SJSA1 (cell line): Measurements from ENCODE around the gene ARSG. TPM values are rescaled to one million over a fixed set of nuclear protein-coding genes. Genes with fewer than 3 reads are reported as not detected.
A peak's percentile ranks its signal among the peaks of the same experiment; 100 is the strongest.
"Not testable (repeated sequence)": the region's sequence is repeated elsewhere in the genome, so short reads cannot be mapped to it uniquely, and the experiment has no call there.

Experiments
- DNase-seq, 2 experiments: peaks; one replicate each; pipeline ENCODE4 v3.0.0-alpha.2; 2015 to 2020; ENCODE audit warnings: low spot score in 2 of 2, low read depth in 1 of 2
- H3K27ac ChIP-seq: fragments of 250-450 bp; sonication (Bioruptor Pico); 2 replicates; pipeline ENCODE4 v1.5.1; 2020; ENCODE audit warnings: mild to moderate bottlenecking, moderate library complexity
- H3K27me3 ChIP-seq: fragments of 250-450 bp; sonication (Bioruptor Pico); replicated peaks from 2 replicates; pipeline ENCODE4 v1.5.1; 2020; ENCODE audit warnings: mild to moderate bottlenecking, moderate library complexity
- H3K36me3 ChIP-seq: fragments of 250-450 bp; sonication (Bioruptor Pico); 2 replicates; pipeline ENCODE4 v1.5.1; 2020; ENCODE audit warnings: mild to moderate bottlenecking
- H3K4me1 ChIP-seq: fragments of 250-450 bp; sonication (Bioruptor Pico); replicated peaks from 2 replicates; pipeline ENCODE4 v1.6.1; 2021; ENCODE audit warnings: mild to moderate bottlenecking
- H3K4me3 ChIP-seq: fragments of 250-450 bp; sonication (Bioruptor Pico); 2 replicates; pipeline ENCODE4 v1.5.1; 2020; ENCODE audit warnings: mild to moderate bottlenecking
- H3K9me3 ChIP-seq: fragments of 250-450 bp; sonication (Bioruptor Pico); replicated peaks from 2 replicates; pipeline ENCODE4 v1.5.1; 2020; ENCODE audit warnings: mild to moderate bottlenecking
- total RNA-seq: library from RNA; depleted of rRNA; stranded (reverse); fragments of >200 nt; shearing (Covaris generic); gene quantifications from 2 replicates; pipeline ENCODE4 v1.2.3, GENCODE V29; 2014

Gene ARSG
- total RNA-seq, 1 experiment from 2014 or later = not detected

GRCh38 chr17:68304706-68305105, 13.4 kb downstream of the ARSG start:
- Histone ChIP-seq H3K4me1 (no peaks in the 10 kb centered on the region), H3K27ac (no peak overlapping the region), H3K4me3 (no peak overlapping the region), H3K27me3 (peaks cover 7% of the 10 kb centered on the region; the same call in 1 of the 2 replicates), H3K9me3 (no peaks in the 10 kb centered on the region), H3K36me3 (no peaks in the 10 kb centered on the region)
- no peak for DNase-seq

GRCh38 chr17:68305142-68305541, 13.8 kb downstream of the ARSG start:
- no peak overlapping the region for H3K27ac ChIP-seq
- no peaks in the 10 kb centered on the region for H3K36me3 ChIP-seq
- no peak for DNase-seq
- no peaks in the 10 kb centered on the region for H3K4me1 ChIP-seq
- no peak overlapping the region for H3K4me3 ChIP-seq
- H3K9me3 ChIP-seq = no peaks in the 10 kb centered on the region
- peaks cover 7% of the 10 kb centered on the region; the same call in 1 of the 2 replicates for H3K27me3 ChIP-seq

- Histone ChIP-seq H3K36me3 (no peaks in the 10 kb centered on the region), H3K9me3 (no peaks in the 10 kb centered on the region)
- DNase-seq = no peak
Observed at GRCh38 chr17:68306819-68307218, 15.5 kb downstream of the ARSG start.

GRCh38 chr17:68307443-68307842, 16.1 kb downstream of the ARSG start:
- no peak overlapping the region for H3K27ac ChIP-seq
- H3K4me1 ChIP-seq = no peaks in the 10 kb centered on the region
- DNase-seq = no peak
- H3K27me3 ChIP-seq = no peaks in the 10 kb centered on the region
- H3K36me3 ChIP-seq = no peaks in the 10 kb centered on the region
- no peak overlapping the region for H3K4me3 ChIP-seq
- no peaks in the 10 kb centered on the region for H3K9me3 ChIP-seq

More at GRCh38 chr17:68306819-68307218, 15.5 kb downstream of the ARSG start:
- Histone ChIP-seq H3K27ac (no peak overlapping the region), H3K4me1 (no peaks in the 10 kb centered on the region), H3K27me3 (0 out of 2 replicates have a peak, but pooled peaks cover 2% of the 10 kb centered on the region), H3K4me3 (no peak overlapping the region)

GRCh38 chr17:68308486-68308885, 17.2 kb downstream of the ARSG start:
- not testable (repeated sequence) for H3K4me1 ChIP-seq, H3K36me3 ChIP-seq, DNase-seq, H3K4me3 ChIP-seq, H3K9me3 ChIP-seq, H3K27ac ChIP-seq, H3K27me3 ChIP-seq

- H3K27ac ChIP-seq, H3K36me3 ChIP-seq, H3K4me1 ChIP-seq, H3K4me3 ChIP-seq, H3K27me3 ChIP-seq, H3K9me3 ChIP-seq, DNase-seq: not testable (repeated sequence)
Observed at GRCh38 chr17:68309066-68309670, 17.9 kb downstream of the ARSG start.

- DNase-seq = no peak
- Histone ChIP-seq H3K27ac (no peak overlapping the region), H3K9me3 (no peaks in the 10 kb centered on the region), H3K4me1 (peaks cover 4% of the 10 kb centered on the region; the same call in 1 of the 2 replicates), H3K27me3 (no peaks in the 10 kb centered on the region), H3K4me3 (no peak overlapping the region), H3K36me3 (no peaks in the 10 kb centered on the region)
Observed at GRCh38 chr17:68310152-68310551, 18.9 kb downstream of the ARSG start.

- Histone ChIP-seq H3K9me3 (no peaks in the 10 kb centered on the region), H3K4me3 (no peak overlapping the region), H3K27ac (no peak overlapping the region), H3K27me3 (no peaks in the 10 kb centered on the region), H3K4me1 (peaks cover 8% of the 10 kb centered on the region; the same call in 1 of the 2 replicates), H3K36me3 (no peaks in the 10 kb centered on the region)
- no peak for DNase-seq
Observed at GRCh38 chr17:68314916-68315535, 23.7 kb downstream of the ARSG start.

GRCh38 chr17:68315930-68316329, 24.6 kb downstream of the ARSG start:
- Histone ChIP-seq H3K4me1 (peaks cover 8% of the 10 kb centered on the region; the same call in 1 of the 2 replicates), H3K9me3 (no peaks in the 10 kb centered on the region), H3K36me3 (no peaks in the 10 kb centered on the region), H3K27me3 (no peaks in the 10 kb centered on the region), H3K27ac (no peak overlapping the region), H3K4me3 (no peak overlapping the region)
- no peak for DNase-seq

- no peaks in the 10 kb centered on the region for H3K9me3 ChIP-seq
- DNase-seq = no peak
- no peaks in the 10 kb centered on the region for H3K27me3 ChIP-seq
- H3K4me3 ChIP-seq = no peak overlapping the region
- H3K36me3 ChIP-seq = no peaks in the 10 kb centered on the region
- H3K27ac ChIP-seq = no peak overlapping the region
- H3K4me1 ChIP-seq = peaks cover 8% of the 10 kb centered on the region; the same call in 1 of the 2 replicates
Observed at GRCh38 chr17:68317458-68317857, 26.2 kb downstream of the ARSG start.

GRCh38 chr17:68318103-68318991, 27.1 kb downstream of the ARSG start:
- Histone ChIP-seq H3K9me3 (no peaks in the 10 kb centered on the region), H3K36me3 (no peaks in the 10 kb centered on the region), H3K4me3 (no peak overlapping the region), H3K4me1 (0 out of 2 replicates have a peak, but pooled peaks cover 4% of the 10 kb centered on the region), H3K27ac (no peak overlapping the region), H3K27me3 (no peaks in the 10 kb centered on the region)
- peak; percentile 34 to 66 for DNase-seq

GRCh38 chr17:68319410-68320162, 28.3 kb downstream of the ARSG start:
- H3K4me3 ChIP-seq = no peak overlapping the region
- no peaks in the 10 kb centered on the region for H3K9me3 ChIP-seq
- H3K27ac ChIP-seq = no peak overlapping the region
- no peak for DNase-seq
- H3K4me1 ChIP-seq = 0 out of 2 replicates have a peak, but pooled peaks cover 4% of the 10 kb centered on the region
- H3K36me3 ChIP-seq = no peaks in the 10 kb centered on the region
- no peaks in the 10 kb centered on the region for H3K27me3 ChIP-seq

GRCh38 chr17:68320311-68320865, 29.1 kb downstream of the ARSG start:
- H3K4me3 ChIP-seq = no peak overlapping the region
- no peak for DNase-seq
- H3K4me1 ChIP-seq = 0 out of 2 replicates have a peak, but pooled peaks cover 4% of the 10 kb centered on the region
- no peaks in the 10 kb centered on the region for H3K27me3 ChIP-seq
- no peak overlapping the region for H3K27ac ChIP-seq
- no peaks in the 10 kb centered on the region for H3K36me3 ChIP-seq
- no peaks in the 10 kb centered on the region for H3K9me3 ChIP-seq
